Left renal pelvis (tissue), 4 donors: ENCODE results near the gene AKT3. TPM values are rescaled to one million over a fixed set of nuclear protein-coding genes. Genes with fewer than 3 reads are reported as not detected.

Experiments used
- DNase-seq, 4 donors: peaks; one replicate each; pipeline ENCODE4 v3.0.0-alpha.2; 2013; ENCODE audit warnings: low read depth in 4 of 4, low spot score in 3 of 4
- polyA plus RNA-seq, 4 donors: library from polyadenylated mRNA; unstranded; fragments of 120-200 nt; gene quantifications; one replicate each; pipeline ENCODE4 v1.2.1, GENCODE V29; 2013; ENCODE audit not compliant: insufficient read length in 4 of 4

The AKT3 gene
- polyA plus RNA-seq, 4 donors, result 21.8 to 43.4 (median 28.6) TPM

DNA sequence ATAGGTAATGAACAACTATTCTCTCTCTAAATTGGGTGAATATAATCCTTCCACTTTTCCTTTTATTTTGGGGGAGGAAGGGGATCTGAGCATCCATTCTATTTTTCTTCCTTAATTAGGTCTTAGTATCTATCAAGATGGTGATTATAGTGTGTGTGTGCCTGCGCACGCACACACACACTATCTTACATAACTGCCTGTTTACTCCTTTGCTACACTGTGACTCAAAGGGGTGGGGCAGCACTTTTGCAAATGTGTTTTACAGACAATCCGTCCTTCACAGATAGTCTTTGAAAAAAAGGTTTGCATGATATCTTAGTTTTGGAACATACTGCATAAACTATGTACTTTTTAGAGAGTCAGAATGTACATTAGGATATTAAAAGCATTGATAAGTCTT is 402.7 kb downstream of the AKT3 start:
- no peak for DNase-seq

DNA sequence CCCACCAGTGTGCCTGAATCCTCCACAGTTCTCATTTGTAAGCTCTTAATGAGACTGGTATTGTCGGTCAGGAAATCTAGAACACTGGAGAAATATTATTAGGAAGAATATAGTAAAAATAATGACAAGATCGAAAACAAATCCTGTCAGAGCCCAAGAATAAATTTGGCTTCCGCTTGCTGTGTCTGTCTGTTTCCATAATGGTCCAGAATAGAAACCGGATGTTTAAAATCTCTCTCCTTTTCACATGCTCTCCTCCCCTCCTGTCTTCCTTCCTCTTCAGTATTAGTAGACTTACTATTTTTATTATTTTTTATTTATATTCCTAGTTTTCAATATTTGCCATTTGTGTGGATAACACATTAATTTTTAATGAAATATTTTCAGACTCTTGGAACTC is 406.5 kb downstream of the AKT3 start:
- no peak for DNase-seq

DNA sequence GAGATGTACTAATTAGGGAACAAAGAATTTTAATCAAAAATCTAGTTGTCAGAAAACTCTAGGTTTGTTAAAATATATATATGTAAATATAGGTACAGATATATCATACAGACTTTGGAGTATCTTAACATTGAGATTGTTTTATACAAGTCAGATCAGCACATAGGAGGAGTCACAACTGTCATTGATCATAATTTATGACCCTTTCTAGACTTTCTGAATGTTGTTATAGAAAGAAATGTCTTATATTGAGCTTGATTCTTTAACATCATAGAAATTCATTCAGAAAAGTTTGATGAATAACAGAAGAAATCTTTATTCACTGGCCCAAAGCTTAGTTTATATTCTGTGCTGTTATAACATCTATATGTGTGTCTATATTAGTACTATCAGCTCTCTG is 408.4 kb downstream of the AKT3 start:
- no peak for DNase-seq

DNA sequence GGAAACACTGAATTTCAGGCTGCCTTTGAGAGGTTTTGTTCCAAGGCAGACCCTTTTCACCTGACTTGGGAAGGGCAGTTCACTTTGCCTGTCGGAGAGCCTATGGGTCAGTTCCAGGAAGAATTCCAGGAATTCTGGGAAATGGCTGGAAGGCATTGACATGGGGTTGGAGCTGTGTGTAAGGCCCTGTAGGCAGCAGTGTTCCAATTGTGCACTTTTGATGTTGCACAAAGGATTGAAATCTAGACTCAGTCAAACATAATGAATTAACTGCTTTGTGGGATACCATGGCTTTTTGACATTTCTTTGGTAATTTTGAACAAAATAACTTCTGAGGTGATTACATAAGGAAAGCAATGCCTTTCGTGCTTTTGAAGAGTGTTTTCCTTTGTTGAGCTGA is 409.6 kb downstream of the AKT3 start:
- no peak for DNase-seq

DNA sequence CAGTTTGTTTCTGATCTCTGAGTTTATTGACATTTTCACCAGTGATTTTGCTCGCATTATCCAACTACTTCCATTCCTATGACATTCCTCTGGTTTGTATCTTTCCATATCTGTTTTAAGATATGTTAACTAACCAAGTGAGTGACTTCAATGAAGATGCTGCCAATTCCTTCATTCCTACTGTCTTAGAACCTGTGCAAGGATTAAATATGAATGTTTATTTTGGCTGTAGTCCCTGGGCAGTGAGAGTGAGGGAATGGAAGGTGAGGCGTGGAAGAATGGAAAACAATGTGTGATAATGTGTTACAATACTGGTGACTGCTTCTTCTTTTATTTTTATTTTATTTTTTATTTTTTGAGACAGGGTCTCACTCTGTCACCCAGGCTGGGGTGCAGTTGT is 411.2 kb downstream of the AKT3 start:
- no peak for DNase-seq

Other genes with a start within 250 kb of the AKT3 start
- gene ZBTB18, start 201.0 kb upstream of the AKT3 start, polyA plus RNA-seq, result 10 to 100 TPM; 10.5 to 28.9 (median 24.8) TPM